SK-N-SH (cell line): ENCODE results near the gene TPCN2.

Experiments
- CTCF ChIP-seq: fragments of 200-600 bp; sonication (generic); IDR thresholded peaks from 2 replicates; pipeline ENCODE4 v1.6.1; 2017; ENCODE audit warnings: antibody characterized with exemption, mild to moderate bottlenecking, moderate library complexity
- ELF1 ChIP-seq: IDR thresholded peaks from 2 replicates; pipeline ENCODE4 v1.4.0; 2012
- JUND ChIP-seq: IDR thresholded peaks from 2 replicates; pipeline ENCODE4 v1.4.0; 2012
- MEF2A ChIP-seq: IDR thresholded peaks from 2 replicates; pipeline ENCODE4 v1.4.0; 2012; ENCODE audit warnings: low read depth, borderline replicate concordance
- MXI1 ChIP-seq: IDR thresholded peaks from 2 replicates; pipeline ENCODE4 v1.6.1; 2012; ENCODE audit warnings: mild to moderate bottlenecking, low read depth, low read length, improper control_type of control experiment
- POLR2AphosphoS5 ChIP-seq: IDR thresholded peaks from 2 replicates; pipeline ENCODE4 v1.6.1; 2012; ENCODE audit warnings: low read depth, low read length
- RAD21 ChIP-seq: IDR thresholded peaks from 2 replicates; pipeline ENCODE4 v1.6.1; 2012; ENCODE audit warnings: mild to moderate bottlenecking, low read length
- RFX5 ChIP-seq: IDR thresholded peaks from 2 replicates; pipeline ENCODE4 v1.6.1; 2012; ENCODE audit warnings: mild to moderate bottlenecking, improper control_type of control experiment, low read length
- USF2 ChIP-seq: fragments of 150-350 bp; IDR thresholded peaks from 2 replicates; pipeline ENCODE4 v1.6.1; 2017; ENCODE audit warnings: antibody characterized with exemption, low read length, low read depth, borderline replicate concordance
- ZBTB33 ChIP-seq: IDR thresholded peaks from 2 replicates; pipeline ENCODE4 v1.4.0; 2012; ENCODE audit warnings: low read depth, borderline replicate concordance

- TF ChIP-seq CTCF (no peak), ZBTB33 (no peak), MXI1 (no peak), JUND (no peak), POLR2AphosphoS5 (no peak), USF2 (no peak), MEF2A (no peak), ELF1 (no peak), RFX5 (no peak), RAD21 (no peak)
Observed at GRCh38 chr11:69052343-69053168, 3.8 kb downstream of the TPCN2 start.
